ENCODE results near the gene HSF2.

Gene HSF2

GRCh38 chr6:122399055-122399347, 451 bp upstream of the HSF2 start:
- DNase-seq (ENCODE audit: low read depth in 2 of 3, low spot score in 1 of 3) = no peak

DNA sequence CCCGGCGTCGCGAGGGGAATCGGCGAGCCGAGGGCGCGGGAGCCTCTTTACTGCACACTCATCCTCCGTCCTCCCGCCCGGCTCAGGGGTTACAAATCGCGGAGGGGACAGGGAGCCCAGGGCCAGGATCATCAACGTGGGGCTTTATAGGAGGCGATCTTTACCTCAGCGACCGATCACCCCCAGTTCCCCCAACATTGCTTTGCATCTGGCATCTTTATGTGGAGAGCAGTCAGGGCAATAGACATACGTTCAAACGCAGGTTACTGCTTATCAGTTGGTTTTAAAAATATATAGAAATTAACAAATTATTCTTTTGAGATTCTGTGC, 634 bp downstream of the HSF2 start:
- no peak for DNase-seq (ENCODE audit: low read depth in 2 of 3, low spot score in 1 of 3)

- no peak for DNase-seq (ENCODE audit: low read depth in 2 of 3, low spot score in 1 of 3)
Observed at GRCh38 chr6:122400462-122401089, 1.1 kb downstream of the HSF2 start.

DNA sequence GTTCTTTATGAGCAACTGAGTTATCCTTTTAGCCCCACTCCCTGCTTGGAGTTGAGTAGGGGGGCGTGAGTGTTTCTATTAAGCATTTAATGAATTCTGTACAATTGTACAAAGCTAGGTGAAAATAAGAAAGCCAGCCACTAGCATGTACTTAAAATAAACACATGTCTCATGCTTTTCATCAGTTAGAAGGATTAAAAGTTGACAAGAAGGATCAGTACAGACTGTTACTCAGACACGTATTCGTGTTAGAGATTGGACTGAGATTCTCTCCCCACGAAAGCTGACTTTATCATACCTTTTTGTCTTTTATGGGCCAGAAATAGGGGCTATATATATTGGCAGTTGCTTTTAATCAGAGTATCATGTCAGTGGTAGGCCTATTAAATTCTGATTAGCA, 1.7 kb downstream of the HSF2 start:
- DNase-seq (ENCODE audit: low read depth in 2 of 3, low spot score in 1 of 3) = no peak

DNA sequence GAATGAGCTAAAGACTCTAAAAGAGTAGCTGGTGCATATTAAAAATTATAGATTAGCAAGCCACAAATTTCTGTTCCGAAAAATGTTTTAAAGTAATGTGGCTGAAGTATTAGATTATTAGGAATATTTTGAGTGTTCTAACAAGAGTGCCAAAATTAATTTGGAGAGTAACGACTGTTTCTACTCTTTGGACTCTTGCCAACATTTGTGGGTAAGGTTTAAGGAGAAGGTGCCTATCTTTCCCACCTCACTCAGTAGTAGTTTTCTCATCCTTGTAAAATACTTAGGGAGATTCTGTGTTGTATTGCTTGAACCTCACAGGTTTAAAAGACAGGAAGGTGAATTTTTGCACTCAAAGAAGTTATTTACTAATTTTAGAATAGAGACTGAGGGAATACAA, 5.0 kb downstream of the HSF2 start:
- DNase-seq (ENCODE audit: low read depth in 2 of 3, low spot score in 1 of 3) = no peak

DNA sequence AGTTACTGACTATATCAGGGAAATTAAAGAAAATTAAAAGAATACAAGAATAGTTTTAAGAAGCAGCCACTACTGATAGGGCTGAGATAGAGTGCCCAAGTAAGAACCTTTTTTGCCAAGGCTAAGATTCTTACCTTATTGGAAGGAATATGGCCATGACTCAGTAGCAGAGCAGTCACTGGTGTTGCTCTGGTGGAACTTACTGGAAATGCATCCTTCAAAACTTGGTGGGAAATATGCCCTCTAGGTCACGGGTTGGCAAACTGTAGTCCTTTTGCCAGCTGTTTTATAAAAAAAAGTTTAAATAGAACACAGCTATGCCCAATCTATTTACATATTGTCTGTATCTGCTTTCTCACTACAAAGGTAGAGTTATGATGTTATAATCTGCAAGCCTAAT, 6.0 kb downstream of the HSF2 start:
- DNase-seq (ENCODE audit: low read depth in 2 of 3, low spot score in 1 of 3) = no peak

DNA sequence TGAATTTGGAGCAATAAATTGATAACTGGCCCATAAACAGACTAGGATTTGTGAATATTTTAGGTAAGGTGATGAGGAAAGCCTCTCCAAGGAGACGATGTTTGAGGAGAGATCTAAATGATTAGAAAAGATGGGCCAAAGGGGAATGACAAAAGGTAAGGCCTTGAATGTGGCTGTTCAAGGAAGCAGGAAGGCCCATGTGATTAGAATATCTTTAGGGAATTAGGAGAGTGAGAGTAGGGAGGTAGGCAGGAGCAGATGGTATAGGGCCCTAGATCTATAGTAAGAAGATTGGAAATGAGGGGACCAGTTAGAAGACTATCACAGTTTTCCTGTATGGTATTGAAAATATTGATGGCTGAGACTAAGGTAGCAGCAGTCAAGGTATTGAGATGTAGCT, 6.7 kb downstream of the HSF2 start:
- no peak for DNase-seq (ENCODE audit: low read depth in 2 of 3, low spot score in 1 of 3)

DNA sequence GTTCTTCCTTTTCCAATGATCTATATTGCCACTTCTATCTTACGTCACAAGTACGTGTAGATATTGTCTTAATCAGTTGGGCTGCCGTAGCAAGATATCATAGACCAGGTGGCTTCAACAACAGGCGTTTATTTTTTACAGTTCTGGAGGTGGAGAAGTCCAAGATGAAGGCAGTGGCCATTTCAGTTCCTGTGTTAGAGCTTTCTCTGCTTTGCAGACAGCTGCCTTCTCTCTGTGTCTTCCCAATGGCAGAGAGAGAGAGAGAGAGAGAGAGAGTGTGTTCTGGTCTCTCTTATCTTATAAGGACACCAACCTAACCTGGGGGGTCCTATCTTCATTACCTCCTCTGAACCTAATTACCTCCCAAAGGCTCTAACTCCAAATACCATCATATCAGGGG, 8.3 kb downstream of the HSF2 start:
- no peak for DNase-seq (ENCODE audit: low read depth in 2 of 3, low spot score in 1 of 3)

- DNase-seq (ENCODE audit: low read depth in 2 of 3, low spot score in 1 of 3) = no peak
Observed at GRCh38 chr6:122408240-122408639, 8.8 kb downstream of the HSF2 start.

DNA sequence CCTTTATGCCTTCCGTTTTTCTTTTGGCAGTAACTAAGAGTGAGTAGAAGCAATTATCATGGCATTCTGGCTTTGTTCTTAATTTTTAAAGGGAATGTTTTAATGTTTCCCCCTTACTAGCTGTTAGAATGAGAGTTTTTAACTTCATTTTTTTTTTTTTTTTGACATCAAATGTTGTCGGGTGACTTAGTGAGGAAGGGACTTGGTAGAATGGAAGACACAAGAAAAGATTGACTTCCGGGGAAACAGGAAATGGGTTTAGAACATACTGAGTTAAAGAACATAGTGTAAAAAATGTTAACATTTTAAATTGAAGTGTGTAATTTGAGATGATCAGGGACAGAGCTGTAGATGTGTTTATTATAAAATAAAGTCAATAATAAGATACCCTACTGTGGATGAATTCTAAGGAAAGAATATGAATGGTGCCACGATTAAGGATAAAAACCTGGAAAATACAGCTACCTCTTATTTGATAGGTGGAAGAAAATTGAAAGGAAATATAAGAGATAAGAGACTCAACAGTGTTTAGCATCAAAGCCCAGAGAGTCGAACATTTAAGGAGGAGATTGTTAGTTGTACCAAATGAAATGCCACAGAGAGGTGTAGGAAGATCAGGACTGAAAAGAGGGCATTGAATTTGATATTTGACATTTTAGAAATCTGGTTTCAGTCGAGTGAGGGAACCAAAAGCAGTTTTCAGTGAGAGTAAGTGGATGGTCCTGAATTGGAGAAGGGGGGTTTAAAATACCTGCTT, 9.4 kb downstream of the HSF2 start:
- no peak for DNase-seq (ENCODE audit: low read depth in 2 of 3, low spot score in 1 of 3)

DNA sequence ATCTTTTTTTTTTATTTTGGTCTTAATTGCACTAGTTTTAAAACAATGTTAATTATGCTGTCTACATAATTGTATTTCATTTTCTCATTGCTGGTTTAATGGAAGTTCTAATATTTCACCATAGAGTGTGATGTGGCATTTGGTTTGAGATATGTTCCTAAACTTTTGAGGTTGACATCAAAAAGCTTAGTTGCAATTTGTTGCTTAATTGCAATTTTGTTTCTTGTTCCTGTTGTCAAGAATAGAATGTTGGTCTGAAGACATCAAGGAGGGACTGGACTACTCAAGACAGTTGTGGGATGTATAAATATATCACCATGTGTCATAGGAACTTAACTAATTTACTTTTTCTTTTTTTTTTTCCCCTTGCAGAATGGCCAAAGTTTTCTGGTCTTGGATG, 12.5 kb downstream of the HSF2 start:
- no peak for DNase-seq (ENCODE audit: low read depth in 2 of 3, low spot score in 1 of 3)

- no peak for DNase-seq (ENCODE audit: low read depth in 2 of 3, low spot score in 1 of 3)
Observed at GRCh38 chr6:122416825-122417224, 17.4 kb downstream of the HSF2 start.

- DNase-seq (ENCODE audit: low read depth in 2 of 3, low spot score in 1 of 3) = no peak
Observed at GRCh38 chr6:122422003-122422402, 22.6 kb downstream of the HSF2 start.

- no peak for DNase-seq (ENCODE audit: low read depth in 2 of 3, low spot score in 1 of 3)
Observed at GRCh38 chr6:122422614-122423267, 23.3 kb downstream of the HSF2 start.

- DNase-seq (ENCODE audit: low read depth in 2 of 3, low spot score in 1 of 3) = no peak
Observed at GRCh38 chr6:122423734-122424133, 24.3 kb downstream of the HSF2 start.

- DNase-seq (ENCODE audit: low read depth in 2 of 3, low spot score in 1 of 3) = no peak
Observed at GRCh38 chr6:122426597-122426996, 27.1 kb downstream of the HSF2 start.

DNA sequence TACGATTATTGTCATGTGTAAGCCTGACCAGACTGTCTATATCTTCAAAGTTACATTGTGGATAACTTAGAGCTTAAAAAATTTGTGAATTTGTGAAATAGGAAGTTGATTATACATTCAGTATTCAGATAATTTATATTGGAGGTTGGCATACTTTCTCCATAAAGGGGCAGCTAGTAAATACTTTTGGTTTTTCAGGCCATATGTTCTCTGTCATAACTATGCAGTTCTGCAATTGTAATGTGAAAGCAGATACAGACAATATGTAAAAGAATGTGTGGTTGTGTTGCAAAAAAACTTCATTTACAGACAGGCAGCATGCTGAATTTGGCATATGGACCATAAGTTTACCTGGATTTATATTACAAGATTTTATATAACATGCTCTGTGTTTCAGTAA, 29.3 kb downstream of the HSF2 start:
- no peak for DNase-seq (ENCODE audit: low read depth in 2 of 3, low spot score in 1 of 3)

DNA sequence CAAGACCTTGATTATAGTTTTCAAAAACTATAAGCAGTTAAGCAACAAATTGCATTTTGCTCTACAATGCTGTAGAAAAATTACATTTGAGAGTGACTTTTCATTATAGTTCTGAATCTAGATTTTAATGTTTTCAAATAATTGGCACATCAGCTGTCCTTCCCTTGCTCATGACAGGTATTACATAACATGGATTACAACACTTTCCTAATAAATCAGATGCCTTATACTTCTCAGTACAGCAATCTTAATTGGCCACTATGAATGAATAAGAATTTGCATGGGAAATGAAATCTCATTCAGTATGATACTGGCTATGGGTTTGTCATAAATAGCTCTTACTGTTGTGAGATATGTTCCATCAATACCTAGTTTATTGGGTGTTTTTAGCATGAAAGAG, 29.9 kb downstream of the HSF2 start:
- DNase-seq (ENCODE audit: low read depth in 2 of 3, low spot score in 1 of 3) = no peak

DNA sequence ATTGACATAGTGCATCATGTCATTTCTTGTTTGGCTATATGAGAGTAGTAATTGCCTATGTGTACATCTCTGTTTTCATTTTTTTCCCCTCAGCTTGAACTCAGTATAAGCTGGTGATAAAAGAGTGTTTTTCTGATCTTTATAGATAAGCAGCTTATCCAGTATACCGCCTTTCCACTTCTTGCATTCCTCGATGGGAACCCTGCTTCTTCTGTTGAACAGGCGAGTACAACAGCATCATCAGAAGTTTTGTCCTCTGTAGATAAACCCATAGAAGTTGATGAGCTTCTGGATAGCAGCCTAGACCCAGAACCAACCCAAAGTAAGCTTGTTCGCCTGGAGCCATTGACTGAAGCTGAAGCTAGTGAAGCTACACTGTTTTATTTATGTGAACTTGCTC, 32.3 kb downstream of the HSF2 start:
- DNase-seq (ENCODE audit: low read depth in 2 of 3, low spot score in 1 of 3) = no peak

GRCh38 chr6:122432816-122433215, 33.4 kb downstream of the HSF2 start:
- DNase-seq (ENCODE audit: low read depth in 2 of 3, low spot score in 1 of 3) = no peak

GRCh38 chr6:122438975-122439374, 39.5 kb downstream of the HSF2 start:
- DNase-seq (ENCODE audit: low read depth in 2 of 3, low spot score in 1 of 3) = no peak

DNA sequence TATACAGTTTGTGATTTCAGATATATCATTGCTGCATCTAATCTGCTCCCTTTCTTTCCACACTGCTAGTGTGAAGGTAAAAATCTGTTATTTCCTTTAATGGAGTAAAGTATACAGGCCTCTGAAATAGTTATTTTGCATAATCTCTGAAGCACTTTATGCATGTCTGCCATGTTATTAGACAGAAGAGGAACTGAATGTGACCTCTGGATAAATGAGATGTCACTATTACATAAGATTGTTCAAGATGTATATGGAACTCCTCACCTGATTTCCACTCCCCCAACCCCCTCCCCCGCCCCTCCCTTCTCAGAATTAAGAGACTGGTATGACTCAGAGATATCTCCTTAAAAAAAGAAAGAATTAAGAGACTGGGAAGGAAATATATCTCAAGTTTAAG, 45.8 kb downstream of the HSF2 start:
- no peak for DNase-seq (ENCODE audit: low read depth in 2 of 3, low spot score in 1 of 3)

DNA sequence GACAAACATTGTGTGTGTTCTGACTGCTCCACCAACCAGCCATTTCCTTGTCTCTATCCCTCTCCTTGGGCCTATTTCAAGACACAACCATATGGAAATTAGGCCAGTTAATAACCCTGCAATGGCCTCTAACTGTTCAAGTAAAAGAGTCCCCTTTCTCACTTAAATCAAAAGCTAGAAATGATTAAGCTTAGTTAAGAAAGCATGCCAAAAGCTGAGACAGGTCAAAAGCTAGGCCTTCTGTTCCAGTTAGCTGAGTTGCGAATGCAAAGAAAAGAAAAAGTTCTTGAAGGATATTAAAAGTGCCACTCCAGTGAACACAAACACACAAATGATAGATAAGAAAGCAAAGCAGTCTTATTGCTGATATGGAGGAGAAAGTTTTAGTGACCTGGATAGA, 49.6 kb downstream of the HSF2 start:
- DNase-seq (ENCODE audit: low read depth in 2 of 3, low spot score in 1 of 3) = no peak
